Naive thymus-derived CD4-positive, alpha-beta T cell (primary cell): ENCODE data around the gene MAP3K4. TPM values are rescaled to one million over a fixed set of nuclear protein-coding genes. Genes with fewer than 3 reads are reported as not detected.

Source experiments
- ATAC-seq: fragments of 150-1000 bp; cut with Tn5 transposase; 2 replicates; pipeline ENCODE4 v1.10.0; 2021; ENCODE audit warnings: mild to moderate bottlenecking, moderate library complexity
- CTCF ChIA-PET: fragments of 350-600 bp; sonication (Branson Sonifier 250); formaldehyde crosslinking; loops from one replicate; lab custom pipeline; 2021; ENCODE audit warnings: antibody characterized with exemption; lab: Charles Lee
- POLR2A ChIA-PET: fragments of 350-600 bp; sonication (Branson Sonifier 250); formaldehyde crosslinking; loops from one replicate; lab custom pipeline; 2021; ENCODE audit warnings: antibody characterized with exemption, inconsistent platforms; lab: Charles Lee
- DNase-seq, 9 donors: peaks; one replicate each; pipeline versions ENCODE4 v3.0.0 to v3.0.0-alpha.2; 2020 to 2022; ENCODE audit warnings: mixed read lengths in 1 of 9
- H3K27ac ChIP-seq: one replicate; pipeline ENCODE4 v1.7.0; 2013; ENCODE audit warnings: mild to moderate bottlenecking, low read depth, low read length, moderate library complexity
- H3K27me3 ChIP-seq, 2 donors: one replicate each; pipeline ENCODE4 v1.7.0; 2013; ENCODE audit warnings: low read length in 2 of 2, mild to moderate bottlenecking in 2 of 2, moderate library complexity in 2 of 2; ENCODE audit not compliant: control insufficient read depth in 2 of 2, insufficient read depth in 2 of 2
- H3K36me3 ChIP-seq, 3 experiments: 1 replicate in 2 of 3; 2 replicates in 1 of 3; pipeline ENCODE4 v1.7.0; 2013; ENCODE audit warnings: low read length in 3 of 3, mild to moderate bottlenecking in 3 of 3, moderate library complexity in 1 of 3; ENCODE audit not compliant: insufficient read depth in 3 of 3, control insufficient read depth in 2 of 3
- H3K4me1 ChIP-seq, 2 donors: one replicate each; pipeline ENCODE4 v1.7.0; 2013; ENCODE audit warnings: low read length in 2 of 2, mild to moderate bottlenecking in 2 of 2, moderate library complexity in 1 of 2; ENCODE audit not compliant: control insufficient read depth in 2 of 2, insufficient read depth in 2 of 2
- H3K4me3 ChIP-seq: 2 replicates; pipeline ENCODE4 v1.7.0; 2013; ENCODE audit warnings: mild to moderate bottlenecking, low read length
- H3K9me3 ChIP-seq, 3 experiments: 1 replicate in 2 of 3; 2 replicates in 1 of 3; pipeline ENCODE4 v1.7.0; 2013; ENCODE audit warnings: low read length in 3 of 3; ENCODE audit not compliant: control insufficient read depth in 2 of 3
- H3K27ac Mint-ChIP-seq, 9 donors: one replicate each; pipeline ENCODE4 v1.8.0; 2020 to 2022; ENCODE audit warnings: mixed read lengths in 9 of 9, mild to moderate bottlenecking in 8 of 9, moderate library complexity in 5 of 9, inconsistent platforms in 2 of 9
- H3K27me3 Mint-ChIP-seq, 5 donors: one replicate each; pipeline ENCODE4 v1.8.0; 2021 to 2022; ENCODE audit warnings: mixed read lengths in 5 of 5, mild to moderate bottlenecking in 1 of 5
- H3K36me3 Mint-ChIP-seq, 5 donors: one replicate each; pipeline ENCODE4 v1.8.0; 2020 to 2022; ENCODE audit warnings: mixed read lengths in 5 of 5, mild to moderate bottlenecking in 3 of 5, inconsistent platforms in 1 of 5
- H3K4me1 Mint-ChIP-seq, 7 donors: one replicate each; pipeline ENCODE4 v1.8.0; 2020 to 2022; ENCODE audit warnings: mixed read lengths in 7 of 7, mild to moderate bottlenecking in 3 of 7, inconsistent platforms in 1 of 7
- H3K4me3 Mint-ChIP-seq, 10 donors: one replicate each; pipeline ENCODE4 v1.8.0; 2020 to 2022; ENCODE audit warnings: mild to moderate bottlenecking in 10 of 10, mixed read lengths in 10 of 10, moderate library complexity in 6 of 10, inconsistent platforms in 2 of 10
- H3K9me3 Mint-ChIP-seq, 11 donors: one replicate each; pipeline ENCODE4 v1.8.0; 2020 to 2022; ENCODE audit warnings: mixed read lengths in 11 of 11, mild to moderate bottlenecking in 4 of 11, inconsistent platforms in 1 of 11, moderate library complexity in 1 of 11
- intact Hi-C, 2 donors: fragments of 100-400 bp; cut with micrococcal nuclease; formaldehyde crosslinking; loops; one replicate each; pipeline ENCODE4 v1.15.1; 2023
- polyA plus RNA-seq, 2 donors: library from polyadenylated mRNA; unstranded; fragments of 300-500 nt; fragmentation: Illumina TruSeq; gene quantifications; one replicate each; pipeline ENCODE4 v1.2.3, GENCODE V29; 2021
- total RNA-seq, 6 experiments: library from RNA in 5 of 6; stranded (reverse) in 5 of 6; gene quantifications; 1 replicate in 5 of 6; 2 replicates in 1 of 6; pipeline ENCODE4 v1.2.3 and lab custom pipeline; 2021 to 2026

Gene MAP3K4
- total and polyA plus RNA-seq, 7 experiments from 2014 or later, result 4.5 to 81.2 (median 55.4) TPM

GRCh38 chr6:161137839-161138542 is 146.4 kb downstream of the MAP3K4 start:
- H3K4me3 Mint-ChIP-seq, result no peak overlapping the region
- ATAC-seq (no peak), DNase-seq (no peak)
- H3K27me3 Mint-ChIP-seq, result no peaks in the 10 kb centered on the region
- no peak overlapping the region for H3K4me3 ChIP-seq
- H3K9me3 ChIP-seq, result no peaks in the 10 kb centered on the region
- H3K27me3 ChIP-seq, result no peaks in the 10 kb centered on the region
- ChIA-PET CTCF (no interaction called here), POLR2A (no interaction called here)
- intact Hi-C loops, result no loop called here
- no peak overlapping the region for H3K27ac ChIP-seq
- no peaks in the 10 kb centered on the region for H3K9me3 Mint-ChIP-seq
- H3K27ac Mint-ChIP-seq, result no peak overlapping the region
- H3K4me1 Mint-ChIP-seq, result peaks cover 0 to 1% (median 0%) of the 10 kb centered on the region in 7 donors
- no peaks in the 10 kb centered on the region for H3K4me1 ChIP-seq
- no peaks in the 10 kb centered on the region for H3K36me3 ChIP-seq
- peaks cover 0 to 26% (median 4%) of the 10 kb centered on the region in 5 donors for H3K36me3 Mint-ChIP-seq

- H3K9me3 Mint-ChIP-seq, result no peaks in the 10 kb centered on the region
- Histone ChIP-seq H3K27me3 (no peaks in the 10 kb centered on the region), H3K36me3 (no peaks in the 10 kb centered on the region), H3K4me1 (no peaks in the 10 kb centered on the region), H3K9me3 (no peaks in the 10 kb centered on the region), H3K27ac (no peak overlapping the region), H3K4me3 (no peak overlapping the region)
- H3K27me3 Mint-ChIP-seq, result no peaks in the 10 kb centered on the region
- ChIA-PET CTCF (no interaction called here), POLR2A (no interaction called here)
- DNase-seq (no peak), ATAC-seq (no peak)
- no peak overlapping the region for H3K4me3 Mint-ChIP-seq
- intact Hi-C loops, result no loop called here
- peaks cover 0 to 1% (median 0%) of the 10 kb centered on the region in 7 donors for H3K4me1 Mint-ChIP-seq
- H3K27ac Mint-ChIP-seq, result no peak overlapping the region
- H3K36me3 Mint-ChIP-seq, result peaks cover 0 to 25% (median 4%) of the 10 kb centered on the region in 5 donors
These were observed 147.2 kb downstream of the MAP3K4 start for GRCh38 chr6:161138543-161139303.

GRCh38 chr6:161139304-161139765 is 147.8 kb downstream of the MAP3K4 start:
- Mint-ChIP-seq H3K27ac (no peak overlapping the region), H3K4me3 (no peak overlapping the region), H3K27me3 (no peaks in the 10 kb centered on the region), H3K9me3 (no peaks in the 10 kb centered on the region), H3K36me3 (peaks cover 0 to 26% (median 4%) of the 10 kb centered on the region in 5 donors), H3K4me1 (peaks cover 0 to 1% (median 0%) of the 10 kb centered on the region in 7 donors)
- DNase-seq (no peak), ATAC-seq (no peak)
- H3K9me3 ChIP-seq, result no peaks in the 10 kb centered on the region
- H3K4me1 ChIP-seq, result no peaks in the 10 kb centered on the region
- H3K36me3 ChIP-seq, result no peaks in the 10 kb centered on the region
- ChIA-PET POLR2A (no interaction called here), CTCF (no interaction called here)
- intact Hi-C loops, result no loop called here
- H3K27ac ChIP-seq, result no peak overlapping the region
- no peak overlapping the region for H3K4me3 ChIP-seq
- no peaks in the 10 kb centered on the region for H3K27me3 ChIP-seq

DNA sequence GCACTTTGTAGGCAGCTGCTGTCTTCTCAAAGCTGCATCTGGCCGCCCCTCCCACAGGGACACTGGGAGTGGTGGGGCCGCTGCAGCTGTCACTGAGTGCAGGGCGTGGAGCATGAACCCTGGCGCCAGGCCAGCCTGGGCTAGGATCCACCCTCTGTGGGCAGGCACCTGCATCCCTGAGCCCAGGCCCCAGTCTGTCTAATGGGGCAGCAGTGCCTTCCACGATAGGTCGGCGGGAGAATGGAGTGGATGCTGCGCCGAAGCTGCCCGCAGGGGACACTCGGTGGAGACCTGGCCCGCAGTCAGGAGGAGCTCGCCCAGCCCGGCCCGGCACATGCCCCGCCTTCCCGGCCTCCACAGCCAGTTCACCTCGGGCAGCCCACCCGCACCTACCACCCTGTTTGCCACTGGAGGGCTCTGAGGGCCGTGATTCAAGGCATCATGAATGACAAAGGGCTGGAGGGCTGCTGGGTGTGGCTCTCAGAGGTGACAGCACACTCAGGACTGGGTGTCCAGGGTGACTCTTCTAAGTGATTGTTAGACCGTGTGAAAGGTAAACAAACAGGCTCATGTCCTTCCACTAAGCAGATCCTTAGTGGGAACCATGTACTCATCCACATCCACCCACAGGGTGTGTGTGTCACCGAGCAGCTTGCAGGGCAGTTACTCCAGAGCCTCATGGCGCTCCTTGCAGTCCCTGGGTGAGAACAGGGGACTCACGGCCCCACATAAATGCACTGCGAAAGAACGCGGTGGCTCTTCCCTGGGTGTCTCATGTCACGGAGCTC is 148.4 kb downstream of the MAP3K4 start:
- Mint-ChIP-seq H3K27ac (no peak overlapping the region), H3K9me3 (no peaks in the 10 kb centered on the region), H3K4me1 (peaks cover 0 to 1% (median 0%) of the 10 kb centered on the region in 7 donors), H3K27me3 (no peaks in the 10 kb centered on the region), H3K36me3 (peaks cover 0 to 26% (median 3%) of the 10 kb centered on the region in 5 donors), H3K4me3 (no peak overlapping the region)
- H3K9me3 ChIP-seq, result no peaks in the 10 kb centered on the region
- POLR2A ChIA-PET, result no interaction called here
- CTCF ChIA-PET, result no interaction called here
- H3K27me3 ChIP-seq, result no peaks in the 10 kb centered on the region
- intact Hi-C loops, result no loop called here
- no peaks in the 10 kb centered on the region for H3K36me3 ChIP-seq
- no peak overlapping the region for H3K4me3 ChIP-seq
- H3K4me1 ChIP-seq, result no peaks in the 10 kb centered on the region
- no peak for ATAC-seq
- no peak overlapping the region for H3K27ac ChIP-seq
- DNase-seq, result no peak

DNA sequence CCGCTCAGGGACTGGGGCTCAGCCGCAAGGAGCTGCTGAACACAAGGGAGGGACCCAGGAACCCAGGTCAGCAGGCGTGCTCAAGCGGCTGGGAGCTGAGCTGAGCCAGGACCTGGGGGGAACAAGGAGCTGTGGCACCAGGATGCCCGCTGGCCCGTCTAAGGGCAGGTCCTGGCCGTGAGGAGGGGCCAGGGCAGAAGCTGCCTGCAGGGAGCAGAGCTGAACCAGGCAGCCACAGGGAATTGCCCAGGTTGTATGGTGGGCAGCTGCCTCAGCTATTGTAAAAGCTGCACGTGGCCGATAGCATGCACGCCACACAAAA is 148.9 kb downstream of the MAP3K4 start:
- ATAC-seq, result no peak
- Mint-ChIP-seq H3K9me3 (no peaks in the 10 kb centered on the region), H3K27ac (no peak overlapping the region), H3K36me3 (peaks cover 0 to 23% (median 2%) of the 10 kb centered on the region in 5 donors), H3K27me3 (no peaks in the 10 kb centered on the region), H3K4me3 (no peak overlapping the region), H3K4me1 (no peaks in the 10 kb centered on the region)
- Histone ChIP-seq H3K27ac (no peak overlapping the region), H3K36me3 (no peaks in the 10 kb centered on the region), H3K4me1 (no peaks in the 10 kb centered on the region), H3K27me3 (no peaks in the 10 kb centered on the region), H3K9me3 (no peaks in the 10 kb centered on the region), H3K4me3 (no peak overlapping the region)
- ChIA-PET CTCF (no interaction called here), POLR2A (no interaction called here)
- intact Hi-C loops, result no loop called here
- no peak for DNase-seq

DNA sequence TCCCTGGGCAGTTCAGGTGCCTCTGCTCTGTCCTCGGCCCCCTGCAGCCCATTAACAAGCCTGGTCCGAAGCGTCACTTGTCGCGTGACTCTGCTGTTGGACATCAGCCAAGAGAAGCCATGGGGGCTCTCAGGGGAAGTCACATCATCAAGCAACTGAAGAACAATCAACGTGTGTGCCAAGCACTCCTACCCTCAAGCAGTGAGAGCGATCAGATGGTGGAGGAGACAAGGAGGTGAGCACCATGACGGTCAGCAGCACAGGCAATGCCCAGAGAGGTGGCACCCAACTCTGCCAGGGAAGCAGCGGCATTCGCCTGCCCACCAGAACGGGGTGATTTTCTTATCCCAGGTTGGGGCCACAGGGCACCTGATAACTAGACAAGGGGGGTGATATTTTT is 149.6 kb downstream of the MAP3K4 start:
- ChIA-PET CTCF (no interaction called here), POLR2A (no interaction called here)
- Mint-ChIP-seq H3K4me1 (no peaks in the 10 kb centered on the region), H3K9me3 (no peaks in the 10 kb centered on the region), H3K27ac (no peak overlapping the region), H3K27me3 (no peaks in the 10 kb centered on the region), H3K4me3 (no peak overlapping the region), H3K36me3 (peaks cover 0 to 22% (median 2%) of the 10 kb centered on the region in 5 donors)
- H3K27ac ChIP-seq, result no peak overlapping the region
- H3K9me3 ChIP-seq, result no peaks in the 10 kb centered on the region
- H3K36me3 ChIP-seq, result no peaks in the 10 kb centered on the region
- no peaks in the 10 kb centered on the region for H3K4me1 ChIP-seq
- no peaks in the 10 kb centered on the region for H3K27me3 ChIP-seq
- intact Hi-C loops, result no loop called here
- ATAC-seq (no peak), DNase-seq (no peak)
- H3K4me3 ChIP-seq, result no peak overlapping the region
